Measurements from ENCODE around the gene PTCD2.

Gene PTCD2

DNA sequence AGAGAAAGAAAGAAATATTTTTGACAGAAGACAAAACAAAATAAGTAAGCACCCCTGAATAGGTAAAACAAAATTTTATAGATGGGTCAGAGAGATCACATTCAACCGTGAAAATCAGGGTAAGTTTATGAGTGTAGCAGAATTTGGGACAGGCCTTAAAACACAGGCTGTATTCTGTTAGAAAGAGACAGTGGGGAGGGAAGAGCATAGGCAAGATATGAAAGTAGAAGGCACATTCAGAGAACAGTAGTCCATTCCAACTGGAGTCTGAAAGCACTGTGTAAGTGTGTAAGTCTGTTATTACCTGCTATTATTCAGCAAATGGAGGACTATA is 38.8 kb upstream of the PTCD2 start:
- POLR2A ChIA-PET: no interaction called here
- TF ChIP-seq, protein P1, sequence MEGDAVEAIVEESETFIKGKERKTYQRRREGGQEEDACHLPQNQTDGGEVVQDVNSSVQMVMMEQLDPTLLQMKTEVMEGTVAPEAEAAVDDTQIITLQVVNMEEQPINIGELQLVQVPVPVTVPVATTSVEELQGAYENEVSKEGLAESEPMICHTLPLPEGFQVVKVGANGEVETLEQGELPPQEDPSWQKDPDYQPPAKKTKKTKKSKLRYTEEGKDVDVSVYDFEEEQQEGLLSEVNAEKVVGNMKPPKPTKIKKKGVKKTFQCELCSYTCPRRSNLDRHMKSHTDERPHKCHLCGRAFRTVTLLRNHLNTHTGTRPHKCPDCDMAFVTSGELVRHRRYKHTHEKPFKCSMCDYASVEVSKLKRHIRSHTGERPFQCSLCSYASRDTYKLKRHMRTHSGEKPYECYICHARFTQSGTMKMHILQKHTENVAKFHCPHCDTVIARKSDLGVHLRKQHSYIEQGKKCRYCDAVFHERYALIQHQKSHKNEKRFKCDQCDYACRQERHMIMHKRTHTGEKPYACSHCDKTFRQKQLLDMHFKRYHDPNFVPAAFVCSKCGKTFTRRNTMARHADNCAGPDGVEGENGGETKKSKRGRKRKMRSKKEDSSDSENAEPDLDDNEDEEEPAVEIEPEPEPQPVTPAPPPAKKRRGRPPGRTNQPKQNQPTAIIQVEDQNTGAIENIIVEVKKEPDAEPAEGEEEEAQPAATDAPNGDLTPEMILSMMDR (IDR thresholded peaks at IDR 0.05; ENCODE audit: control extremely low read depth, extremely low read depth, low read depth, missing control alignments): no peak
- no peak for DNase-seq (ENCODE audit: extremely low spot score)
- CTCF ChIA-PET: interaction anchor here (3.7 to 11.5 kb wide), 2 partner anchors 11 to 13 kb away, joined by 14 to 98 read pairs; no protein-coding TSS in a partner anchor

DNA sequence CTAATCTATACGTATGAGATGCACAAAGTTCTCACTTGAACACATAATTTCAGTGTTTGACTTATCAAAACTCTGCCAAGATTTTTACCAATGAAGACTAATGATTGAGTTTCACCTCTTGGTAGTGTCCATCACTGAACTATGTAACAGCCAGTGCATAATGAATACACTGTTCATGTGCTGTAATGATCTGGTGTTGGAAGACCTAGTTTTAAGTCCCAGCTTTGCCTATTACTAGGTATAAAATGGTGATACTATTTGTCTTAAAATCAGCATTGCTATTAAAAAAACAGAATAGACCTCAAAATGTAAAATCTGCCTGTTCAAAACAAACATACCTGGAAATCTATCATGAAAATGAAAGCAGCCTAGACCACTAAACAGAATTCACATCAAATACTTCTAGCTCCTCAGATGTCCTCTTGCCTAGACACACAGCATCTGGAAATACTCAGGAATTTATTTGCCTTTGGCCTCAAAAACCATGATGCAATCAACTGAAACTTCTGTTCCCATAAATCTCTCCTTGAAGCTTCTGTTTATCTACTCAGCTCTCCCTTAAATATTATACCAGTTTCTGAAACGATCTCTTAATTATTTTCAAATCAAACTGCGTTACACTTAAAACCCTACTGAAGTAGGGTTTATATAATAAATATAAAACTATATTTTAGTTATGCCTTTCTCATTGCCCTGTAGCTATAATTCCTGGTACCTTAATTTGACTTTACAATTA is 38.2 kb upstream of the PTCD2 start:
- CTCF ChIA-PET: interaction anchor here (0.8 to 11.5 kb wide), 6 partner anchors 10 to 65 kb away, joined by 3 to 98 read pairs (median 4); no protein-coding TSS in a partner anchor
- TF ChIP-seq, protein P1 (IDR thresholded peaks at IDR 0.05; ENCODE audit: control extremely low read depth, extremely low read depth, low read depth, missing control alignments): no peak
- POLR2A ChIA-PET: interaction anchor here (0.6 kb wide), 1 partner anchor 37 kb away, joined by 3 read pairs; no protein-coding TSS in a partner anchor
- no peak for DNase-seq (ENCODE audit: extremely low spot score)

DNA sequence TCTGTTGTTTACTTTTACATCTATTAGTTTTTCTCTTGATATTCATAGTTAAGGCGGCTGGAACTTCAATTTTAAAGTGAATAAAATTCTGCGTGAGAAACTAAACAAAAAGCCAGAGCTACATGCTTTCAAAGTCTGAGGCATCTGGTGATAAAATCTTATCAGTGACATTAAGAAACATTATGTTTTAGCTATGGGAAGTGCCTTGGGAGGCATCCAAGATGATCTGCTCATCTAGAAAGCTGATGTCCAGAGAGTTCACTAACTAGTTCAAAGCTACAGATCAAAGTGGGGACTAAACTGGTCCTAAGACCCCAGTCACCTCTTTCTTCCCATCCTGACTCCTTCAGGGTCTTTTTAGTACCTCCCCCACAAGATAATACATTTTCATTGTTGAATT is 37.3 kb upstream of the PTCD2 start:
- DNase-seq (ENCODE audit: extremely low spot score): no peak
- POLR2A ChIA-PET: interaction anchor here (0.6 kb wide), 1 partner anchor 36 kb away, joined by 3 read pairs; no protein-coding TSS in a partner anchor
- CTCF ChIA-PET: interaction anchor here (0.8 to 11.5 kb wide), 5 partner anchors 9 to 66 kb away, joined by 3 to 98 read pairs (median 4); no protein-coding TSS in a partner anchor
- TF ChIP-seq, protein P1 (IDR thresholded peaks at IDR 0.05; ENCODE audit: control extremely low read depth, extremely low read depth, low read depth, missing control alignments): no peak

DNA sequence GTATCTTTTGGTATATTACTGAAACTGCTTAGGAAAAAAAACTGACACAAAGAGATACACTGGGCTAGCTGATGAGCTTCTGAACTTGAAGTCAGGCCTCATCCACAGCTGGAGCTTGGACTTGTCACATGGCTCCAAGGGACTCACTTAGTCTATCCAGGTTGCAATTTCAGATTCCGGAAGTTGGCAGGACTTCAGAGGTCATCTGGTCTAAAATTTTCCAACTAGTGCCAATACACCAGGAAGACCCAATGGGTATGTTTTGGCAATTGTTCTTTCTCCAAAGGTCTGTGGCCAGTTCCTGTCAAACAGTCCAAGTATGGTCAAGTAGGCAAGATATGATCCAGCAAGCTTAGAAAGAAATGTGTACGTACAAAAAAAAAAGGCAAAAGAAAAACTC is 36.8 kb upstream of the PTCD2 start:
- ChIA-PET CTCF (interaction anchor here (0.8 to 11.5 kb wide), 4 partner anchors 9 to 67 kb away, joined by 3 to 98 read pairs (median 9); no protein-coding TSS in a partner anchor), POLR2A (no interaction called here)
- TF ChIP-seq, protein P1 (IDR thresholded peaks at IDR 0.05; ENCODE audit: control extremely low read depth, extremely low read depth, low read depth, missing control alignments): no peak
- no peak for DNase-seq (ENCODE audit: extremely low spot score)

DNA sequence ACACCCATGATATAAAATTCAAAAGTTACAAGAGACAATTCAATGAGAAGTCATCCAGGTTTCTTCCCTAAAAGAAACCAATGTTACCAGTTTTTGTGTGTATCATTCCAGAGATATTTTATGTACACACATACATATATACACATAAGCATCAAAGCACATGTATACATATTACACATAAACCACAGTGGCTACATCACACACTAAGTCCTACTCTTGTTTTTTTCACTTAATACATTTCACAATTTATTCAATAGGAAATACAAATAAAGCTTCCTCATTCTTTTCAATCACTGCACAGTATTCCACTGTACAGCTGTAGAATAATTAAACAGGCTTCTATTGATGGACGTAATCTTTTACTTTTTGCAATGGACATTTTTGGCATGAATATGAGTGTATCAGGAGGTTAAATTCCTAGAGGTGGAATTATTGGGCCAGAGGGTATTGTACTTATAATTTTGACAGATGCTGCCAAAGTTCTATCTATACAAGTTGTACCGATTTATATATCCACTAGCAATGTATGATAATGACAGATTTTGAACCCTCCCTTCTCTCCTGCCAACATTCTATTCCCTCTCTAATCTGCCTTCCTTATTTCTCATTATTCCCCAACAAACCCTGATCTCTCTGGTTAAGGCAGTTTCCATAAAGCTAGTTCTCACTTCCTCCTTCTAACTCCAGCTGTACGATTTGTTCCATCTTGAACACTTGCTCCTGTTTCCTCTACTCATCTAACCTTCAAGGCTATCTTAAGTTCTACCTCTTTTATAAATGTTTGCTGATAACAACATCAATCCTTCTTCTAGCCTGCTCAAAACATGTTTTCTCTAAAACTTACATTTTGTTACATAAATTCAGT is 35.4 kb upstream of the PTCD2 start:
- ChIA-PET POLR2A (no interaction called here), CTCF (interaction anchor here (1.4 to 11.5 kb wide), 5 partner anchors 8 to 50 kb away, joined by 3 to 98 read pairs (median 14); no protein-coding TSS in a partner anchor)
- TF ChIP-seq, protein P1 (IDR thresholded peaks at IDR 0.05; ENCODE audit: control extremely low read depth, extremely low read depth, low read depth, missing control alignments): no peak
- DNase-seq (ENCODE audit: extremely low spot score): no peak

DNA sequence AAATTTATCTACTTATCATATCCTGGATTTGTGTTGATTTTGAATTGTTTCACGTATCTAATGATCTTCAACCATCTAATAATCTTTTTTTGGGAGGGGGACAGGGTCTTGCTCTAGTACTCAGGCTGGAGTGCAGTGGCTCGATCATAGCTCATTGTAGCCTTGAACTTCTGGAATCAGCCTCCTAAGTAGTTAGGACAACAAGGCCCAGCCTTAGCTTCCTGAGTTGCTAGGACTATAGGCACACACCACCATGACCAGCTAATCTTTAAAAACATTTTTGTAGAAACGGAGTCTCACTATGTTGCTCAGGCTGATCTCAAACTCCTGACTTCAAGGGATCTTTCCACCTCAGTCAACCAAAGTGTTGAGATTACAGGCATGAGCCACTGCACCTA is 34.8 kb upstream of the PTCD2 start:
- POLR2A ChIA-PET: no interaction called here
- TF ChIP-seq, protein P1 (IDR thresholded peaks at IDR 0.05; ENCODE audit: control extremely low read depth, extremely low read depth, low read depth, missing control alignments): no peak
- CTCF ChIA-PET: interaction anchor here (1.4 to 11.5 kb wide), 3 partner anchors 17 to 40 kb away, joined by 3 to 98 read pairs (median 17); no protein-coding TSS in a partner anchor
- DNase-seq (ENCODE audit: extremely low spot score): no peak

Measured in GM10248 (cell line).